KMS-11 (cell line): ENCODE measurements around the gene SYT1.
A peak's percentile ranks its signal among the peaks of the same experiment; 100 is the strongest.

Source experiments
- H2AFZ ChIP-seq: fragments of 200-600 bp; sonication (generic); 2 replicates; pipeline ENCODE4 v1.6.1; 2016; ENCODE audit warnings: antibody characterized with exemption, mixed run types, low read depth
- H3K27ac ChIP-seq: fragments of 200-600 bp; sonication (generic); 2 replicates; pipeline ENCODE4 v1.6.1; 2016; ENCODE audit warnings: mild to moderate bottlenecking, mixed run types
- H3K27me3 ChIP-seq: fragments of 200-600 bp; sonication (generic); 2 replicates; pipeline ENCODE4 v1.6.1; 2017; ENCODE audit warnings: mild to moderate bottlenecking, low read depth, mixed run types, moderate library complexity; ENCODE audit not compliant: insufficient read depth
- H3K36me3 ChIP-seq: fragments of 200-600 bp; sonication (generic); 2 replicates; pipeline ENCODE4 v1.6.1; 2017; ENCODE audit warnings: mild to moderate bottlenecking, mixed run types; ENCODE audit not compliant: insufficient read depth
- H3K4me1 ChIP-seq: fragments of 200-600 bp; sonication (generic); 2 replicates; pipeline ENCODE4 v1.6.1; 2016; ENCODE audit warnings: mild to moderate bottlenecking, low read depth, mixed run types; ENCODE audit not compliant: poor library complexity, severe bottlenecking
- H3K4me2 ChIP-seq: fragments of 200-600 bp; sonication (generic); 2 replicates; pipeline ENCODE4 v1.7.0; 2016; ENCODE audit warnings: mild to moderate bottlenecking, mixed run types
- H3K4me3 ChIP-seq: fragments of 200-600 bp; sonication (generic); IDR thresholded peaks from 2 replicates; pipeline ENCODE4 v1.6.1; 2017; ENCODE audit warnings: low read depth, low read length, mixed read lengths; ENCODE audit not compliant: insufficient read depth
- H3K79me2 ChIP-seq: fragments of 200-600 bp; sonication (generic); 2 replicates; pipeline ENCODE4 v1.6.1; 2016; ENCODE audit warnings: low read depth, mixed run types; ENCODE audit not compliant: insufficient read depth
- H3K9ac ChIP-seq: fragments of 200-600 bp; sonication (generic); 2 replicates; pipeline ENCODE4 v1.6.1; 2016; ENCODE audit warnings: mild to moderate bottlenecking, mixed run types
- H4K20me1 ChIP-seq: fragments of 200-600 bp; sonication (generic); 2 replicates; pipeline ENCODE4 v1.6.1; 2016; ENCODE audit warnings: mild to moderate bottlenecking, mixed run types; ENCODE audit not compliant: insufficient read depth
- CTCF ChIP-seq: fragments of 200-600 bp; sonication (generic); conservative IDR thresholded peaks from 2 replicates; pipeline ENCODE4 v1.6.1; 2017; ENCODE audit warnings: low read depth, mild to moderate bottlenecking, antibody characterized with exemption, low read length, moderate library complexity, mixed read lengths

The SYT1 gene

GRCh38 chr12:79333144-79333543 is 468.6 kb downstream of the SYT1 start:
- Histone ChIP-seq H3K27me3 (no peaks in the 10 kb centered on the region), H3K36me3 (no peaks in the 10 kb centered on the region), H3K27ac (no peak overlapping the region), H2AFZ (no peak overlapping the region), H3K4me1 (no peaks in the 10 kb centered on the region), H4K20me1 (no peaks in the 10 kb centered on the region), H3K4me2 (no peak overlapping the region), H3K9ac (no peak overlapping the region), H3K4me3 (no peak overlapping the region), H3K79me2 (no peaks in the 10 kb centered on the region)
- no peak for TF ChIP-seq CTCF

GRCh38 chr12:79337662-79338290 is 473.2 kb downstream of the SYT1 start:
- TF ChIP-seq CTCF = no peak
- H3K4me1 ChIP-seq = no peaks in the 10 kb centered on the region
- no peaks in the 10 kb centered on the region for H3K36me3 ChIP-seq
- H3K9ac ChIP-seq = no peak overlapping the region
- H3K27me3 ChIP-seq = no peaks in the 10 kb centered on the region
- H3K4me3 ChIP-seq = no peak overlapping the region
- H3K79me2 ChIP-seq = no peaks in the 10 kb centered on the region
- H3K27ac ChIP-seq = no peak overlapping the region
- no peak overlapping the region for H2AFZ ChIP-seq
- no peak overlapping the region for H3K4me2 ChIP-seq
- H4K20me1 ChIP-seq = no peaks in the 10 kb centered on the region

- peak; percentile 97 for TF ChIP-seq CTCF
- Histone ChIP-seq H3K9ac (no peak overlapping the region), H3K4me1 (peaks cover 5% of the 10 kb centered on the region), H3K27ac (no peak overlapping the region), H2AFZ (no peak overlapping the region), H4K20me1 (no peaks in the 10 kb centered on the region), H3K36me3 (no peaks in the 10 kb centered on the region), H3K79me2 (no peaks in the 10 kb centered on the region), H3K27me3 (no peaks in the 10 kb centered on the region), H3K4me3 (no peak overlapping the region), H3K4me2 (no peak overlapping the region)
Observed at GRCh38 chr12:79344855-79345847, 480.6 kb downstream of the SYT1 start.

GRCh38 chr12:79347866-79348265 is 483.3 kb downstream of the SYT1 start:
- Histone ChIP-seq H3K27me3 (no peaks in the 10 kb centered on the region), H3K4me3 (no peak overlapping the region), H3K79me2 (no peaks in the 10 kb centered on the region), H3K9ac (no peak overlapping the region), H4K20me1 (no peaks in the 10 kb centered on the region), H3K27ac (no peak overlapping the region), H3K4me2 (no peak overlapping the region), H2AFZ (no peak overlapping the region), H3K36me3 (no peaks in the 10 kb centered on the region), H3K4me1 (peaks cover 5% of the 10 kb centered on the region)
- TF ChIP-seq CTCF = no peak
